HEK293 (cell line): Measurements from ENCODE around the gene ITPR3.

ENCODE experiments used
- CTCF ChIA-PET: fragments of 350-600 bp; formaldehyde crosslinking; extraction: SDS; loops from one replicate; lab custom pipeline; 2021; ENCODE audit warnings: antibody characterized with exemption; lab: Yijun Ruan, JAX
- POLR2A ChIA-PET: fragments of 300-600 bp; formaldehyde crosslinking; extraction: SDS; loops from one replicate; lab custom pipeline; 2020; ENCODE audit warnings: antibody characterized with exemption, inconsistent platforms; lab: Yijun Ruan, JAX
- H3K27ac ChIP-seq: fragments of 200-500 bp; sonication (Bioruptor generic); 2 replicates; pipeline ENCODE4 v1.5.1; 2014; ENCODE audit warnings: low read depth, low read length, control low read depth, inconsistent platforms; ENCODE audit errors: extremely low read depth
- H3K36me3 ChIP-seq, 2 experiments: fragments of 200-500 bp in 1 of 2; sonication (Bioruptor generic) in 1 of 2; 1 replicate in 1 of 2; 2 replicates in 1 of 2; pipeline ENCODE4 v1.5.1; 2014 to 2017; ENCODE audit warnings: inconsistent platforms in 2 of 2, low read length in 2 of 2; ENCODE audit not compliant: control insufficient read depth in 2 of 2, insufficient read depth in 1 of 2
- H3K4me1 ChIP-seq: fragments of 200-500 bp; sonication (Bioruptor generic); 2 replicates; pipeline ENCODE4 v1.5.1; 2014; ENCODE audit warnings: mild to moderate bottlenecking, low read length, inconsistent platforms; ENCODE audit not compliant: control insufficient read depth, insufficient read depth
- H3K4me3 ChIP-seq: 2 replicates; pipeline ENCODE4 v1.5.1; 2011; ENCODE audit warnings: low read depth, mild to moderate bottlenecking, control low read depth, low read length, moderate library complexity
- H3K9me3 ChIP-seq: fragments of 200-500 bp; sonication (Bioruptor generic); 2 replicates; pipeline ENCODE4 v1.5.1; 2014; ENCODE audit warnings: low read depth, low read length, inconsistent platforms; ENCODE audit not compliant: control insufficient read depth, insufficient read depth
- BCL11B ChIP-seq: fragments of 450-650 bp; formaldehyde crosslinking; IDR thresholded peaks from 2 replicates; pipeline ENCODE4 v1.5.1; 2016; ENCODE audit warnings: low read depth, missing biosample characterization, missing genetic modification characterization
- ELK4 ChIP-seq: IDR thresholded peaks from 2 replicates; pipeline ENCODE4 v1.6.1; 2011; ENCODE audit warnings: mild to moderate bottlenecking, low read depth, low read length, borderline replicate concordance
- HOXA7 ChIP-seq: sonication (generic); formaldehyde crosslinking; IDR thresholded peaks from 2 replicates; pipeline ENCODE4 v1.8.1; 2022; ENCODE audit warnings: missing genetic modification reagents, borderline replicate concordance
- KLF10 ChIP-seq: fragments of 450-650 bp; IDR thresholded peaks from 2 replicates; pipeline ENCODE4 v1.5.1; 2018; ENCODE audit warnings: missing biosample characterization, mild to moderate bottlenecking, missing genetic modification characterization
- MEIS1 ChIP-seq: sonication (generic); formaldehyde crosslinking; IDR thresholded peaks from 2 replicates; pipeline ENCODE4 v1.8.1; 2022; ENCODE audit warnings: missing genetic modification reagents, mild to moderate bottlenecking, borderline replicate concordance
- PRDM2 ChIP-seq: fragments of 450-650 bp; formaldehyde crosslinking; IDR thresholded peaks from 2 replicates; pipeline ENCODE4 v1.5.1; 2016; ENCODE audit warnings: missing biosample characterization, missing genetic modification characterization, borderline replicate concordance
- REPIN1 ChIP-seq: fragments of 450-650 bp; formaldehyde crosslinking; IDR thresholded peaks from 2 replicates; pipeline ENCODE4 v1.5.1; 2017; ENCODE audit warnings: missing biosample characterization, missing genetic modification characterization, low read depth
- REST ChIP-seq: fragments of 450-650 bp; formaldehyde crosslinking; IDR thresholded peaks from 2 replicates; pipeline ENCODE4 v1.5.1; 2016; ENCODE audit warnings: missing biosample characterization, missing genetic modification characterization
- ZBTB8A ChIP-seq: fragments of 450-650 bp; formaldehyde crosslinking; IDR thresholded peaks from 2 replicates; pipeline ENCODE4 v1.5.1; 2016; ENCODE audit warnings: missing biosample characterization, missing genetic modification characterization
- ZNF10 ChIP-seq: fragments of 450-650 bp; formaldehyde crosslinking; IDR thresholded peaks from 2 replicates; pipeline ENCODE4 v1.5.1; 2017; ENCODE audit warnings: missing biosample characterization, missing genetic modification characterization
- ZNF223 ChIP-seq: fragments of 450-650 bp; formaldehyde crosslinking; IDR thresholded peaks from 2 replicates; pipeline ENCODE4 v1.5.1; 2016; ENCODE audit warnings: missing biosample characterization, missing genetic modification characterization
- ZNF23 ChIP-seq: fragments of 450-650 bp; formaldehyde crosslinking; IDR thresholded peaks from 2 replicates; pipeline ENCODE4 v1.5.1; 2016; ENCODE audit warnings: missing biosample characterization, missing genetic modification characterization, borderline replicate concordance
- ZSCAN18 ChIP-seq: fragments of 450-650 bp; formaldehyde crosslinking; IDR thresholded peaks from 2 replicates; pipeline ENCODE4 v1.5.1; 2016; ENCODE audit warnings: missing biosample characterization, missing genetic modification characterization
- TF ChIP-seq, protein P1 (sequence below): fragments of 450-650 bp; formaldehyde crosslinking; IDR thresholded peaks from 2 replicates; pipeline ENCODE4 v1.5.1; 2016; ENCODE audit warnings: missing biosample characterization, missing genetic modification characterization

Gene ITPR3

DNA sequence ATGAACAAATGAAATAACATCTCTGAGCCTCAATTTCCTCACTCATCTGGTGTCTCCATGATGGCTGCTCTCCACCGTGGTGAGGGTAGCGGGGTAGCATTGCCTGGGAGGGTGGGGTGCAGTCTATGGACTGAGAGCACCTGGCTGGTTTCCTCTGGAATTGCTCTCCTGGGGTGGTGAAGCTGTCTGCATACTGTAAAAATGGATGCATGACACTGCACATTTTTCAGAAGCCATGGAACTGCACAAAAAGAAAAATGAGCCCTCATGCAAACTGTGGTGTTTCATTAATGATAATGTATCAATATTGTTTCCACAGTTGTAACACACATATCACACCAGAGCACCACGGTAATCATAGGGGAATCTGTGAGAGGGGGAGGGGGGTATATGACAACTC, 12.1 kb upstream of the ITPR3 start (continued):
- TF ChIP-seq ELK4 (no peak), REST (no peak), ZNF223 (no peak)
- TF ChIP-seq, protein P1, sequence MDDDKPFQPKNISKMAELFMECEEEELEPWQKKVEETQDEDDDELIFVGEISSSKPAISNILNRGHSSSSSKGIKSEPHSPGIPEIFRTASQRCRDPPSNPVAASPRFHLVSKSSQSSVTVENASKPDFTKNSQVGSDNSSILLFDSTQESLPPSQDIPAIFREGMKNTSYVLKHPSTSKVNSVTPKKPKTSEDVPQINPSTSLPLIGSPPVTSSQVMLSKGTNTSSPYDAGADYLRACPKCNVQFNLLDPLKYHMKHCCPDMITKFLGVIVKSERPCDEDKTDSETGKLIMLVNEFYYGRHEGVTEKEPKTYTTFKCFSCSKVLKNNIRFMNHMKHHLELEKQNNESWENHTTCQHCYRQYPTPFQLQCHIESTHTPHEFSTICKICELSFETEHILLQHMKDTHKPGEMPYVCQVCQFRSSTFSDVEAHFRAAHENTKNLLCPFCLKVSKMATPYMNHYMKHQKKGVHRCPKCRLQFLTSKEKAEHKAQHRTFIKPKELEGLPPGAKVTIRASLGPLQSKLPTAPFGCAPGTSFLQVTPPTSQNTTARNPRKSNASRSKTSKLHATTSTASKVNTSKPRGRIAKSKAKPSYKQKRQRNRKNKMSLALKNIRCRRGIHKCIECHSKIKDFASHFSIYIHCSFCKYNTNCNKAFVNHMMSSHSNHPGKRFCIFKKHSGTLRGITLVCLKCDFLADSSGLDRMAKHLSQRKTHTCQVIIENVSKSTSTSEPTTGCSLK = no peak

DNA sequence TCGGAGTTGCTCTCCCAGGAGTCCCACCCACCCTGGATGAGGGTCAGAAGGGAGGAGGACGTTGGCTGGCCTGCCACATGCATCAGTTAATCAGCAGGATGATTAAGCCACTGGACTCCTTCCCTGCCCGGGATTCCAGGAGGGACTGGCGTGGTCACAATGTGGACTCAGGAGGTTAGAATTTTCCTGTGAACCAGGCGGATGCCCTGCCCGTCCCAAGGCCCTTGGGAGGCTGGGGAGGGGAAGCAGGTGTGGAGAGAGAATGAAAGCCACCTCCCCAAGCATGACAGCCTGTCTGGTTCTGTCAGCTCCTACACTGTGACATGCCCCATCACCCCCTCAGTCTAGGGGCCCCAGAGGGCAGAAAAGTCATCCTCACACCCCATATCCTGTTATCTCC, 11.6 kb upstream of the ITPR3 start:
- Histone ChIP-seq H3K27ac (no peak overlapping the region), H3K4me3 (no peak overlapping the region), H3K36me3 (no peaks in the 10 kb centered on the region), H3K4me1 (no peaks in the 10 kb centered on the region)
- ChIA-PET POLR2A (no interaction called here), CTCF (interaction anchor here (0.6 to 1.7 kb wide), 3 partner anchors 8 to 24 kb away, joined by 3 read pairs; no protein-coding TSS in a partner anchor)
- TF ChIP-seq PRDM2 (no peak), REPIN1 (no peak), ZNF23 (tag by site-specific recombination) (no peak), ZSCAN18 (tag by site-specific recombination) (no peak), HOXA7 (no peak), MEIS1 (no peak), KLF10 (no peak), BCL11B (tag by site-specific recombination) (no peak), ZNF10 (tag by site-specific recombination) (no peak), ZBTB8A (tag by site-specific recombination) (no peak)
- TF ChIP-seq, all 188 proteins: peak for 0
- H3K9me3 ChIP-seq = no peaks in the 10 kb centered on the region
